KG1 (cell line): Measurements from ENCODE around the gene PSMD2.

Experiments used
- DNase-seq: peaks from one replicate; lab custom pipeline; 2025; lab: John Stamatoyannopoulos, UW

PSMD2 gene

DNA sequence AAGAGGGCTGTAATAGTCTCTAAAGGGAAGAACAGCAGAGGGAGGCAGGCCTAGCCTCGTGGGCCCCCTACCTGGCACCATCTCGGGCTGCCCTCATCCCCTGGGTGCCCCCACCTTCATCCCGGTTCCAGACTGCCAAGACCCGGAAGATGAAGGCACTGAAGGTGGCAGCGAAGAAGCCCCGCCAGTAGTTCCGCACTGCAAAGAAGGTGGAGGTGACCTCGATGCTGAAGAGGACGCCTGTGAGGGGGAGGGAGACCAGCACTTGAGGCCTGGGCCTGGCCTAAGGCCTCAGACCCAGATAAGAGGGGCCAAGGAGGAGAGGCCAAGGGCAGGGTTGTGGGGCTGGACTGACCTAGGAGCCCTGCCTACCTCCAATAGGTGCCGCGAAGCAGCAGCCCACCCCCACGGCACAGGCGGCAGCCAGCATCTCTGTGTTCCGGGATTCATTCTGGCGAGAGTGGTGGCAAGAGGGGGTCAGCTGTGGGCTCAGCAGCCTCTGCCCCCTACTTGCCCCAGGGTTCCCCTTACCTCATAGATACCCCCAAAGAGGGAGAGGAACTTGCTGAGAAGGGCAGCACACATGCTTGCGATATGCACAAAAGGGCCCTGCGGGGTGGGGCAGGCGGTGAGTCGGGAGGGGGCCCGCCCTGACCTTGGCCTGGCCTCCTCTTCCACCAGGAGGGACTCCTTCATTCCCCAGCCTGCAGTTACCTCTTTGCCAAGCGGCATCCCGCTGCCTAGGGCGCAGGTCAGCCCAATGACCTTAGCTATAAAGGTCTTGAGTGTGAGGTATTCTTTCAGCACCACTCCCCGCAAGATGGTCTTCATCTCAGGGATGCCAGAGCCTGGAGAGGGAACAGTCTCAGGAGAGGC, 58.4 kb downstream of the PSMD2 start:
- DNase-seq, result no peak

- no peak for DNase-seq
These were observed 59.2 kb downstream of the PSMD2 start for GRCh38 chr3:184358124-184358767.
